ENCODE data around the gene ARL4D. TPM values are rescaled to one million over a fixed set of nuclear protein-coding genes. Genes with fewer than 3 reads are reported as not detected.
"Not testable (repeated sequence)": the region's sequence is repeated elsewhere in the genome, so short reads cannot be mapped to it uniquely, and the experiment has no call there.

Gene ARL4D
- total and polyA plus RNA-seq, 8 donors: 1.2 to 3.9 (median 1.8) TPM

DNA sequence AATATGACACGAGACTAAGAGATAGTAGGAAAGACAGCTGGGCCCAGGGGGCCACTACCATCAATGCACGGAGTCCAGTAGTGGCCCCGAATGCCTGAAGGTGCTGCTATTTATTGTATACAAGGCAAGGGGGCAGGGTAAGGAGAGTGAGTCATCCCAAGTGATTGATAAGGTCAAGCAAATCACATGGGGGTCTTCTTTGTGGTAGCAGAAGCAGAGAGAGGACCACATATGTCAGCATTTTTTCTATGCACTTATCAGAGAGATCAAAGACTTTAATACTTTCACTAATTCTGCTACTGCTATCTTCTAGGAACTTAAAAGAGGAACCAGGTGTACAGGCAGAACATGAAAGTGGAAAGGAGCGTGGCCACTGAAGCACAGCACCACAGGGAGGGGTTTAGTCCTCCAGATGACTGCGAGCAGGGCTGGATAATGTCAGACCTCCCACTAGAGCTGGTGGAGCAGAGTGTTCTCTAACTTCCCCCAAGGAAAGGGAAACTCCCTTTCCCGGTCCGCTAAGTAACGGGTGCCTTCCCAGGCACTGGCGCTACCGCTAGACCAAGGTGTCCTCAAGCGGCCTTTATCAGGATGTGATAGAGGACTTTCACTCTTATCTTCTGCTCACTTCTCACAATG lies 26.4 kb upstream of the ARL4D start:
- H3K27ac ChIP-seq: peak overlapping the region in 3 of 4 donors; percentile 34 to 41 (median 39)
- intact Hi-C loops (cut with DNase I): no loop called here
- TF ChIP-seq, protein P1, sequence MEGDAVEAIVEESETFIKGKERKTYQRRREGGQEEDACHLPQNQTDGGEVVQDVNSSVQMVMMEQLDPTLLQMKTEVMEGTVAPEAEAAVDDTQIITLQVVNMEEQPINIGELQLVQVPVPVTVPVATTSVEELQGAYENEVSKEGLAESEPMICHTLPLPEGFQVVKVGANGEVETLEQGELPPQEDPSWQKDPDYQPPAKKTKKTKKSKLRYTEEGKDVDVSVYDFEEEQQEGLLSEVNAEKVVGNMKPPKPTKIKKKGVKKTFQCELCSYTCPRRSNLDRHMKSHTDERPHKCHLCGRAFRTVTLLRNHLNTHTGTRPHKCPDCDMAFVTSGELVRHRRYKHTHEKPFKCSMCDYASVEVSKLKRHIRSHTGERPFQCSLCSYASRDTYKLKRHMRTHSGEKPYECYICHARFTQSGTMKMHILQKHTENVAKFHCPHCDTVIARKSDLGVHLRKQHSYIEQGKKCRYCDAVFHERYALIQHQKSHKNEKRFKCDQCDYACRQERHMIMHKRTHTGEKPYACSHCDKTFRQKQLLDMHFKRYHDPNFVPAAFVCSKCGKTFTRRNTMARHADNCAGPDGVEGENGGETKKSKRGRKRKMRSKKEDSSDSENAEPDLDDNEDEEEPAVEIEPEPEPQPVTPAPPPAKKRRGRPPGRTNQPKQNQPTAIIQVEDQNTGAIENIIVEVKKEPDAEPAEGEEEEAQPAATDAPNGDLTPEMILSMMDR (IDR thresholded peaks at IDR 0.05): no peak
- no peaks in the 10 kb centered on the region for H3K27me3 ChIP-seq
- FAIRE-seq: no peak
- ATAC-seq: no peak
- WGBS, 2 donors: 33 to 42% methylated on average over 11 of the region's 11 CpGs
- H3K4me3 ChIP-seq: no peak overlapping the region
- H3K9me3 ChIP-seq: no peaks in the 10 kb centered on the region
- DNase-seq: peak in 1 of 6 donors; percentile 44
- peaks cover 7 to 37% (median 12%) of the 10 kb centered on the region in 3 donors for H3K4me1 ChIP-seq
- no peaks in the 10 kb centered on the region for H3K36me3 ChIP-seq

DNA sequence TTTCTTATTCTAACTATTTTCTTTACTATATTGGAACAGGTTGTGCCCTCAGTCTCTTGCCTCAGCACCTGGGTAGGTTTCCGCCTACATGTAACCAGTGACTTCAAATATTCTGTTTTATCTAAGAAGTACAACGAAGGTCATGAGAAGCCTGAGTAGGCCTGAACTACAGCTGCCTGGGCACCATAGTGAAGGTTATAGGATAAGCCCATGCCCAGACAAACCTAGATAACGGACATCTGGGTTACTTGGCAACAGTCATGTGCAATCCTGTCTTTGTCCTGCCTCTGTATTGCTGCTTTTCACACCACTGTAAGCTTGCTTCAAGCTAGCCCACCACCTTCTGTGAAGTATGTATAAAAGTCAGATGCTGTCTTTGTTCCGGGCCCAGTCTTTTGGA lies 25.4 kb upstream of the ARL4D start:
- H3K27ac ChIP-seq: peak overlapping the region in 3 of 4 donors; percentile 34 to 41 (median 39)
- FAIRE-seq (no peak), ATAC-seq (peak in 2 of 4 donors; percentile 9 to 35), DNase-seq (peak in 1 of 6 donors; percentile 41)
- H3K27me3 ChIP-seq: no peaks in the 10 kb centered on the region
- no peaks in the 10 kb centered on the region for H3K9me3 ChIP-seq
- intact Hi-C loops (cut with DNase I): no loop called here
- 40 to 48% methylated on average over 4 of the region's 4 CpGs for WGBS, 2 donors
- TF ChIP-seq, protein P1 (IDR thresholded peaks at IDR 0.05): no peak
- H3K36me3 ChIP-seq: no peaks in the 10 kb centered on the region
- peaks cover 7 to 33% (median 12%) of the 10 kb centered on the region in 3 donors for H3K4me1 ChIP-seq
- H3K4me3 ChIP-seq: no peak overlapping the region

DNA sequence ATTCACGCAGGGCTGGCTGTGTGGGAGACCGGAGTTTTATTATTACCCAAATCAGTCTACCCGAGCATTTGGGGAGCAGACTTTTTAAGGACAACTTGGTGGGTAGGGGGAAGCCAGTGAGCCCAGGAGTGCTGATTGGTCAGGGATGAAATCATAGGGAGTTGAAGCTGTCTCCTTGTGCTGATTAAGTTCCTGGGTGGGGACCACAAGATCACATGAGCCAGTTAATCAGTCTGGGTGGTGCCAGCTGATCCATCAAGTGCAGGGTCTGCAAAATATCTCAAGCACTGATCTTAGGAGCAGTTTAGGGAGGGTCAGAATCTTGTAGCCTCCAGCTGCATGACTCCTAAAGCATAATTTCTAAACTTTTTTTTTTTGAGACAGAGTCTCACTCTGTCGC lies 22.9 kb upstream of the ARL4D start:
- H3K4me1 ChIP-seq: peaks cover 7 to 23% (median 7%) of the 10 kb centered on the region in 3 donors
- H3K9me3 ChIP-seq; FAIRE-seq; H3K27me3 ChIP-seq; intact Hi-C loops (cut with DNase I); ATAC-seq; H3K27ac ChIP-seq; H3K36me3 ChIP-seq; DNase-seq; H3K4me3 ChIP-seq: not testable (repeated sequence)
- 94 to 96% methylated on average over 4 of the region's 4 CpGs for WGBS, 2 donors

DNA sequence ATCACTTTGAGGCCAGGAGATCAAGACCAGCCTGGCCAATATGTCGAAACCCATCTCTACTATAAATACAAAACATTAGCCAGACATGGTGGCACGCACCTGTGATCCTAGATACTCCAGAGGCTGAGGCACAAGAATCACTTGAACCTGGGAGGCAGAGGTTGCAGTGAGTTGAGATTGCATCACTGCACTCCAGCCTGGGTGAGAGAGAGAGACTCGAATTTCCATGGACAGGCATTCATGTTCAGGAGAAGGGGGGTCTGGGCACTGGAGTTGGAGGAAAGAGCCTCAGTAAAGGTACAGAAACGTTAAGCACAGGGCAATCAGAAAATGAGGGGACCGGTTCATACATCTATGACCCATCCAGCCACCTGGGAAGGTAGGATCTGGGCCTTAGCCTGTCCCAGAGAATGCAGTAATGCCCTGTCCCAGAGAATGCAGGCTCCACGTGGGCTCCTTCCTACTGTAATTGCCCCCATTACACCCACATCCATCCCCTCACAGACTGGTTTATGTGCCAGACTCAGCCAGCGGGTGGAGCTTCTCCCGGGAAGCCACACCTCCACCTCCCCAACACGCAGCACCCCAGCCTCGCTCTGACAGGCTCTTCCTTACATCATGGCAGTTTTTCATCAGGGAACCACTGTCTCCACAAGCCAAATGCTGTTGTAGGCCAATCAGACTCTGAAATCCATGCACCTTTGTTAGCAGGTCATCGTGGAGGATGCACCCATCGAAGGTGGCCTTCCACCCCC lies 21.6 kb upstream of the ARL4D start:
- Histone ChIP-seq H3K9me3 (peaks cover 0 to 3% (median 0%) of the 10 kb centered on the region in 4 donors), H3K4me1 (peaks cover under 1 to 14% (median 7%) of the 10 kb centered on the region in 3 donors), H3K27me3 (no peaks in the 10 kb centered on the region), H3K27ac (no peak overlapping the region), H3K4me3 (no peak overlapping the region), H3K36me3 (no peaks in the 10 kb centered on the region)
- intact Hi-C loops (cut with DNase I): no loop called here
- 84 to 89% methylated on average over 12 of the region's 12 CpGs for WGBS, 2 donors
- ATAC-seq (no peak), FAIRE-seq (no peak), DNase-seq (peak in 1 of 6 donors; percentile 29)
- TF ChIP-seq, protein P1 (IDR thresholded peaks at IDR 0.05): no peak

DNA sequence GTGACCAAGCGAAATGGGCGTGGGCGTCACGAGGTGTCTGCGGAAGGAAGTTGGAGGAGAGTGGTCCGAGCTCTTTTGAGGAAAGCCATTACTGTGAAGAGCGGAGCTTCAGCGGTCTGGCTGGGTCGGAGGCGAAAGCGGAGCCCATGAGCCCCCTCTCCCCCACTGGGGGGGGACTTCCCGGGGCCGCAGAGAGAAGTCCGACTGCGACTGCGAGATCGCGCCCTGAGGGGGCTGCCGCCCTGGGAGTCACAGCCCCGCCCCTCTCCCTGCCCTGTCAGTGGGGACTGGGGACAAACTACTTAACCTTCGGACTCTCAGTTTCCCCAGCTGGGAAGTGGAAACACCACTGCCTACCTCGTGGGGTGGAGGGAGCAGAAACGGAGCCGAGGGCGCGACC lies 20.0 kb upstream of the ARL4D start:
- intact Hi-C loops (cut with DNase I): no loop called here
- Histone ChIP-seq H3K4me3 (no peak overlapping the region), H3K4me1 (peaks cover 0 to 5% (median under 1%) of the 10 kb centered on the region in 3 donors), H3K27me3 (no peaks in the 10 kb centered on the region), H3K27ac (no peak overlapping the region), H3K36me3 (no peaks in the 10 kb centered on the region), H3K9me3 (peaks cover 0 to 3% (median 0%) of the 10 kb centered on the region in 4 donors)
- DNase-seq (peak in 1 of 6 donors; percentile 53), ATAC-seq (no peak), FAIRE-seq (no peak)
- TF ChIP-seq, protein P1 (IDR thresholded peaks at IDR 0.05): no peak
- 91 to 95% methylated on average over 26 of the region's 26 CpGs for WGBS, 2 donors

Data from pancreas (tissue), 10 donors.